ENCODE measurements around the gene PAK5. TPM values are rescaled to one million over a fixed set of nuclear protein-coding genes. Genes with fewer than 3 reads are reported as not detected.

The PAK5 gene
- total RNA-seq, 6 experiments from 2014 or later: not detected

- TF ChIP-seq, protein P1, sequence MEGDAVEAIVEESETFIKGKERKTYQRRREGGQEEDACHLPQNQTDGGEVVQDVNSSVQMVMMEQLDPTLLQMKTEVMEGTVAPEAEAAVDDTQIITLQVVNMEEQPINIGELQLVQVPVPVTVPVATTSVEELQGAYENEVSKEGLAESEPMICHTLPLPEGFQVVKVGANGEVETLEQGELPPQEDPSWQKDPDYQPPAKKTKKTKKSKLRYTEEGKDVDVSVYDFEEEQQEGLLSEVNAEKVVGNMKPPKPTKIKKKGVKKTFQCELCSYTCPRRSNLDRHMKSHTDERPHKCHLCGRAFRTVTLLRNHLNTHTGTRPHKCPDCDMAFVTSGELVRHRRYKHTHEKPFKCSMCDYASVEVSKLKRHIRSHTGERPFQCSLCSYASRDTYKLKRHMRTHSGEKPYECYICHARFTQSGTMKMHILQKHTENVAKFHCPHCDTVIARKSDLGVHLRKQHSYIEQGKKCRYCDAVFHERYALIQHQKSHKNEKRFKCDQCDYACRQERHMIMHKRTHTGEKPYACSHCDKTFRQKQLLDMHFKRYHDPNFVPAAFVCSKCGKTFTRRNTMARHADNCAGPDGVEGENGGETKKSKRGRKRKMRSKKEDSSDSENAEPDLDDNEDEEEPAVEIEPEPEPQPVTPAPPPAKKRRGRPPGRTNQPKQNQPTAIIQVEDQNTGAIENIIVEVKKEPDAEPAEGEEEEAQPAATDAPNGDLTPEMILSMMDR (IDR thresholded peaks at IDR 0.05): no peak
- H3K4me3 Mint-ChIP-seq: no peak overlapping the region
- H3K36me3 Mint-ChIP-seq (ENCODE audit: low read depth): no peaks in the 10 kb centered on the region
- H3K27me3 Mint-ChIP-seq (ENCODE audit: insufficient read depth): peaks cover 24% of the 10 kb centered on the region
- no peaks in the 10 kb centered on the region for H3K9me3 Mint-ChIP-seq
- no peaks in the 10 kb centered on the region for H3K4me1 Mint-ChIP-seq (ENCODE audit: low read depth)
- no peak overlapping the region for H3K27ac Mint-ChIP-seq
- no peak for DNase-seq
Measured at GRCh38 chr20:9577397-9577796, 261.5 kb downstream of the PAK5 start.

DNA sequence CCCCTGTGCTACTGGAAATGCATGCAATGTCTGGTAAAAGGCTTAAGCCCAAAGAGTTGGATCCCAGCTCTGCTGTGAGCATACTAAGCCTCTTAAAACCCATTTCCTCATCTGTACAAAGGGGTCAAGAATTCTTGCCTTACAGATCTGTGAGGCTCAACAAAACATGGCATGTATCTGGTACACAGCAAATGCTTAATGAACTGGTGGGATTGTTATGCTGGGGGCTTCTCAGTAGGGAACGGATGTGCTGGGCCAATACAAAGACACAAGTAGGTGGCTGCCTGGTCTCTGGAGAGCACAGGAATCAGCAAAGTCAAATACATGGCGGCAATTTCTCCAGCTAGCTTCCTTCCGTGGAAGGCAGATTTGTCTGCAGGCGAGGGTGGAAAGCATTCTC lies 262.2 kb downstream of the PAK5 start:
- H3K27me3 Mint-ChIP-seq (ENCODE audit: insufficient read depth): peaks cover 27% of the 10 kb centered on the region

GRCh38 chr20:9575836-9576235 lies 263.0 kb downstream of the PAK5 start:
- TF ChIP-seq, protein P1 (IDR thresholded peaks at IDR 0.05): no peak
- Mint-ChIP-seq H3K27me3 (ENCODE audit: insufficient read depth) (peaks cover 27% of the 10 kb centered on the region), H3K4me3 (no peak overlapping the region), H3K36me3 (ENCODE audit: low read depth) (no peaks in the 10 kb centered on the region), H3K27ac (no peak overlapping the region), H3K9me3 (no peaks in the 10 kb centered on the region), H3K4me1 (ENCODE audit: low read depth) (no peaks in the 10 kb centered on the region)
- no peak for DNase-seq

More for the DNA sequence above, 262.2 kb downstream of the PAK5 start:
- Mint-ChIP-seq H3K9me3 (no peaks in the 10 kb centered on the region), H3K4me1 (ENCODE audit: low read depth) (no peaks in the 10 kb centered on the region), H3K27ac (no peak overlapping the region), H3K4me3 (no peak overlapping the region), H3K36me3 (ENCODE audit: low read depth) (no peaks in the 10 kb centered on the region)
- TF ChIP-seq, protein P1 (IDR thresholded peaks at IDR 0.05): no peak
- DNase-seq: no peak

DNA sequence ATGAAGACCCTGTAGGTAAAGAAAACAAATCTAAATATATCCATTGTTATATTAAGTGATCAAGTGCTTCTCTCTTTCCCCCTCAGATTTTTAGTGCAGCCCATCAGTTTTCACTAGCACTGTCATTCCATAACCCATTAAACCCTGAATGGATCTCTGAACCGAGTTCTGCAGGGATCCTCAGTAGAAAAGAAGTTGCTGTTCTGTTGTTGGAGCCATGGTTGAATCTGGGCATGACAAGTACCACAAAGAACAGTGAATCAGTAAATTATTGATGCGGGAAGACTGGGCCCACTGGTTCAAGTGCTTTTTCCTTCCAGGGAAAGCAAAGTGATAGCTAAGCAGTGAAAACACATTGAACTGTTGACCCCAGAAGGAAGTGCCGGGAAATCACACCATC lies 264.1 kb downstream of the PAK5 start:
- Mint-ChIP-seq H3K9me3 (no peaks in the 10 kb centered on the region), H3K4me1 (ENCODE audit: low read depth) (no peaks in the 10 kb centered on the region), H3K27me3 (ENCODE audit: insufficient read depth) (peaks cover 21% of the 10 kb centered on the region), H3K27ac (no peak overlapping the region), H3K4me3 (no peak overlapping the region), H3K36me3 (ENCODE audit: low read depth) (no peaks in the 10 kb centered on the region)
- no peak for DNase-seq
- TF ChIP-seq, protein P1 (IDR thresholded peaks at IDR 0.05): no peak

DNA sequence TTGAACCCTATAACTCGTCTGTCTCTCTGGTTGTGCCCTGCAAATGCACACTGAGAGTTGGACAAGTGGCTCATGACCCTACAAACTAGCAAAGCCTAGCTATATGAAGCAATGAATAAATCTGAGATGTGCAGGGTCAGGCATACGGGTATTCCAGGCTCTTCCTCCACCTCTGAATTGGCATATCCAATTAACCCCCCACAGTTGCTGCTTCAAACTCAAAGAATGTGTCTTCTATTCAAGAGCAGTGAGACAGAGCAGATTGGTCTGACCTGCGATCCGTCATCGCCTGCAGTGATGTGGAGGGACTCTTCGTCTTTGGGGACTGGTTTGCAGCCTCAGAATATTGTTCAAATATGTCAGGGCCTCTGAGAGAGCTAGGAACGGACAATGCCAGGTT lies 264.7 kb downstream of the PAK5 start:
- Mint-ChIP-seq H3K4me1 (ENCODE audit: low read depth) (no peaks in the 10 kb centered on the region), H3K36me3 (ENCODE audit: low read depth) (no peaks in the 10 kb centered on the region)
- no peak for DNase-seq

More for the DNA sequence above, 264.7 kb downstream of the PAK5 start:
- Mint-ChIP-seq H3K9me3 (no peaks in the 10 kb centered on the region), H3K27ac (no peak overlapping the region), H3K4me3 (no peak overlapping the region), H3K27me3 (ENCODE audit: insufficient read depth) (peaks cover 22% of the 10 kb centered on the region)
- TF ChIP-seq, protein P1 (IDR thresholded peaks at IDR 0.05): no peak

Measured in HFFc6 (cell line).